Measurements from ENCODE around the gene PID1. TPM values are rescaled to one million over a fixed set of nuclear protein-coding genes. Genes with fewer than 3 reads are reported as not detected.

The PID1 gene
- total RNA-seq, 1 donor from 2014 or later: 83.2 TPM

- no peak for DNase-seq (ENCODE audit: extremely low spot score in 2 of 2)
- no peak overlapping the region for H3K4me3 ChIP-seq
- intact Hi-C loops (cut with DNase I): no loop called here
- H3K27me3 ChIP-seq: no peaks in the 10 kb centered on the region
- no peak overlapping the region for H3K27ac ChIP-seq
- no peaks in the 10 kb centered on the region for H3K36me3 ChIP-seq
- no peaks in the 10 kb centered on the region for H3K9me3 ChIP-seq
- no peak for TF ChIP-seq POLR2A (IDR thresholded peaks at IDR 0.05)
- TF ChIP-seq, protein P1, sequence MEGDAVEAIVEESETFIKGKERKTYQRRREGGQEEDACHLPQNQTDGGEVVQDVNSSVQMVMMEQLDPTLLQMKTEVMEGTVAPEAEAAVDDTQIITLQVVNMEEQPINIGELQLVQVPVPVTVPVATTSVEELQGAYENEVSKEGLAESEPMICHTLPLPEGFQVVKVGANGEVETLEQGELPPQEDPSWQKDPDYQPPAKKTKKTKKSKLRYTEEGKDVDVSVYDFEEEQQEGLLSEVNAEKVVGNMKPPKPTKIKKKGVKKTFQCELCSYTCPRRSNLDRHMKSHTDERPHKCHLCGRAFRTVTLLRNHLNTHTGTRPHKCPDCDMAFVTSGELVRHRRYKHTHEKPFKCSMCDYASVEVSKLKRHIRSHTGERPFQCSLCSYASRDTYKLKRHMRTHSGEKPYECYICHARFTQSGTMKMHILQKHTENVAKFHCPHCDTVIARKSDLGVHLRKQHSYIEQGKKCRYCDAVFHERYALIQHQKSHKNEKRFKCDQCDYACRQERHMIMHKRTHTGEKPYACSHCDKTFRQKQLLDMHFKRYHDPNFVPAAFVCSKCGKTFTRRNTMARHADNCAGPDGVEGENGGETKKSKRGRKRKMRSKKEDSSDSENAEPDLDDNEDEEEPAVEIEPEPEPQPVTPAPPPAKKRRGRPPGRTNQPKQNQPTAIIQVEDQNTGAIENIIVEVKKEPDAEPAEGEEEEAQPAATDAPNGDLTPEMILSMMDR (IDR thresholded peaks at IDR 0.05): no peak
- TF ChIP-seq POLR2AphosphoS5 (IDR thresholded peaks at IDR 0.05; ENCODE audit: insufficient read depth in 1 of 2, low read depth in 1 of 2): no peak
- H3K4me1 ChIP-seq: no peaks in the 10 kb centered on the region
Observed at GRCh38 chr2:229287823-229288222, 16.7 kb upstream of the PID1 start.

GRCh38 chr2:229282758-229283546 lies 11.9 kb upstream of the PID1 start:
- no peak for DNase-seq (ENCODE audit: extremely low spot score in 2 of 2)
- no peak overlapping the region for H3K4me3 ChIP-seq
- no peaks in the 10 kb centered on the region for H3K4me1 ChIP-seq
- no peaks in the 10 kb centered on the region for H3K36me3 ChIP-seq
- intact Hi-C loops (cut with DNase I): no loop called here
- no peak overlapping the region for H3K27ac ChIP-seq
- no peaks in the 10 kb centered on the region for H3K27me3 ChIP-seq
- TF ChIP-seq POLR2AphosphoS5 (IDR thresholded peaks at IDR 0.05; ENCODE audit: insufficient read depth in 1 of 2, low read depth in 1 of 2): no peak
- TF ChIP-seq POLR2A (IDR thresholded peaks at IDR 0.05): no peak
- TF ChIP-seq, protein P1 (IDR thresholded peaks at IDR 0.05): no peak
- no peaks in the 10 kb centered on the region for H3K9me3 ChIP-seq

DNA sequence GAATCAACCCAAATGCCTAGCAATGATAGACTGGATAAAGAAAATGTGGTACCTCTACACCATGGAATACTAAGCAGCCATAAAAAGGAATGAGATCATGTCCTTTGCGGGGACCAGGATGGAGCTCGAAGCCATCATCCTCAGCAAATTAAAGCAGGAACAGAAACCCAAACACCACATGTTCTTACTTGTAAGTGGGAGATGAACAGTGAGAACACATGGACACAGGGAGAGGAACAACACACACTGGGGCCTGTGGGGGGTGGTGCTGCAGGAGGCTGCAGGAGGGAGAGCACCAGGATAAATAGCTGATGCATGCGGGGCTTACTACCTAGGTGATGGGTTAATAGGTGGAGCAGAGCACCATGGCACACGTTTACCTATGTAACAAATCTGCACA lies 8.4 kb upstream of the PID1 start:
- intact Hi-C loops (cut with DNase I): loop anchor here (10.0 kb wide), 1 partner anchor 575 kb away; no protein-coding TSS in a partner anchor
- no peaks in the 10 kb centered on the region for H3K9me3 ChIP-seq
- H3K36me3 ChIP-seq: no peaks in the 10 kb centered on the region
- DNase-seq (ENCODE audit: extremely low spot score in 2 of 2): no peak
- no peaks in the 10 kb centered on the region for H3K27me3 ChIP-seq
- TF ChIP-seq, protein P1 (IDR thresholded peaks at IDR 0.05): no peak
- no peak for TF ChIP-seq POLR2AphosphoS5 (IDR thresholded peaks at IDR 0.05; ENCODE audit: insufficient read depth in 1 of 2, low read depth in 1 of 2)
- no peak for TF ChIP-seq POLR2A (IDR thresholded peaks at IDR 0.05)
- H3K4me1 ChIP-seq: no peaks in the 10 kb centered on the region
- H3K27ac ChIP-seq: no peak overlapping the region
- no peak overlapping the region for H3K4me3 ChIP-seq

- no peaks in the 10 kb centered on the region for H3K36me3 ChIP-seq
- H3K4me1 ChIP-seq: peaks cover 9% of the 10 kb centered on the region
- intact Hi-C loops (cut with DNase I): loop anchor here (10.0 kb wide), 1 partner anchor 571 kb away; no protein-coding TSS in a partner anchor
- no peak overlapping the region for H3K4me3 ChIP-seq
- H3K27ac ChIP-seq: no peak overlapping the region
- no peaks in the 10 kb centered on the region for H3K27me3 ChIP-seq
- no peak for DNase-seq (ENCODE audit: extremely low spot score in 2 of 2)
- no peaks in the 10 kb centered on the region for H3K9me3 ChIP-seq
- no peak for TF ChIP-seq POLR2AphosphoS5 (IDR thresholded peaks at IDR 0.05; ENCODE audit: insufficient read depth in 1 of 2, low read depth in 1 of 2)
- TF ChIP-seq, protein P1 (IDR thresholded peaks at IDR 0.05): no peak
- no peak for TF ChIP-seq POLR2A (IDR thresholded peaks at IDR 0.05)
Observed at GRCh38 chr2:229275506-229275905, 4.4 kb upstream of the PID1 start.

DNA sequence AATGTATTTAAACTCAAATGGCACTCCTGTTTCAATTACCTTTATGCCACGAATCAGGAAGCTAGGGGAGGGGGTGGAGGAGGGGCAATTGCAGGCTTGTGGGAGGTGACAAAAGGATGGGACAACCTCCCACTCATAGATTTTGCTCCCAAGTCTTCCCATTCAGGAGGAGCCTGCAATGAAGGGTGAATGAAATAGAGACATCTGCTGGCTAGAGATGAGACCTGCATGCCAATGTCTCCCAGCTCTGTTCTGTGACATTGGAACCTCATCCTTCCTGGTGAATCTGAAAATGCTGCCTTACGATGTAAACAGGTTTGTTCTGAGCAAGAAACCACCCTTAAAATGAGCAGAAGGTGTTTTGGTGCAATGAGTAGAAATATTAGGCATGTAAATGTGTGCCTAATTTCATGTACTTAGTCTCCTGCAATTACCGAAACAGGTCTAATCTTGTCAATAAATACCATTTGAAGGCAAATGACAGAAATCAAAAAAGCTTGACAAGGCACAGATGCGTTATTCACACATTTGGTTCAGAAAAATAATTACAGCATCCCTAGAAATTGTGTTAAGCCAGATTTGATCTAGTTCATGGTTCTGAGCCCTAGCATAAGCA lies 2.7 kb upstream of the PID1 start:
- peaks cover 15% of the 10 kb centered on the region for H3K4me1 ChIP-seq
- intact Hi-C loops (cut with DNase I): loop anchor here (10.0 kb wide), 1 partner anchor 569 kb away; no protein-coding TSS in a partner anchor
- no peak overlapping the region for H3K27ac ChIP-seq
- no peaks in the 10 kb centered on the region for H3K9me3 ChIP-seq
- DNase-seq (ENCODE audit: extremely low spot score in 2 of 2): no peak
- H3K27me3 ChIP-seq: no peaks in the 10 kb centered on the region
- no peak for TF ChIP-seq POLR2AphosphoS5 (IDR thresholded peaks at IDR 0.05; ENCODE audit: insufficient read depth in 1 of 2, low read depth in 1 of 2)
- TF ChIP-seq, protein P1 (IDR thresholded peaks at IDR 0.05): peak; percentile 62 to 73 (median 62)
- H3K36me3 ChIP-seq: no peaks in the 10 kb centered on the region
- peak overlapping the region; percentile 15 to 20 for H3K4me3 ChIP-seq
